LNCaP clone FGC (cell line): ENCODE measurements around the gene IGF1R.

Experiments used
- DNase-seq: peaks from one replicate; pipeline ENCODE4 v3.0.0-alpha.2; 2011; ENCODE audit warnings: low read depth
- H3K4me3 ChIP-seq: 2 replicates; pipeline ENCODE4 v1.5.1; 2011; ENCODE audit warnings: mild to moderate bottlenecking, low read depth, low read length, control low read depth
- CTCF ChIP-seq: IDR thresholded peaks from 2 replicates; pipeline ENCODE4 v1.5.1; 2012; ENCODE audit warnings: mild to moderate bottlenecking; ENCODE audit not compliant: control insufficient read depth, insufficient read depth; ENCODE audit errors: extremely low read depth

The IGF1R gene

GRCh38 chr15:98978153-98978552, 329.8 kb downstream of the IGF1R start:
- no peak for DNase-seq
- H3K4me3 ChIP-seq: no peak overlapping the region
- TF ChIP-seq CTCF: no peak

GRCh38 chr15:98980899-98981228, 332.5 kb downstream of the IGF1R start:
- no peak for DNase-seq
- no peak for TF ChIP-seq CTCF
- H3K4me3 ChIP-seq: no peak overlapping the region

GRCh38 chr15:98981851-98982722, 333.7 kb downstream of the IGF1R start:
- no peak for TF ChIP-seq CTCF
- no peak for DNase-seq
- no peak overlapping the region for H3K4me3 ChIP-seq

- peak; percentile 72 for DNase-seq
- no peak overlapping the region for H3K4me3 ChIP-seq
- TF ChIP-seq CTCF: no peak
Measured at GRCh38 chr15:98983334-98983733, 335.0 kb downstream of the IGF1R start.

- DNase-seq: no peak
- no peak overlapping the region for H3K4me3 ChIP-seq
- TF ChIP-seq CTCF: no peak
Measured at GRCh38 chr15:98986281-98986680, 337.9 kb downstream of the IGF1R start.

- DNase-seq: no peak
- TF ChIP-seq CTCF: no peak
Measured at GRCh38 chr15:98994892-98995291, 346.6 kb downstream of the IGF1R start.

GRCh38 chr15:98996169-98996568, 347.8 kb downstream of the IGF1R start:
- no peak overlapping the region for H3K4me3 ChIP-seq
- TF ChIP-seq CTCF: no peak
- DNase-seq: no peak

More at GRCh38 chr15:98994892-98995291, 346.6 kb downstream of the IGF1R start:
- no peak overlapping the region for H3K4me3 ChIP-seq
